ENCODE results near the gene KCNC3.

- TF ChIP-seq MAX (IDR thresholded peaks at IDR 0.05; ENCODE audit: low read depth, low read length): no peak
- no peak for TF ChIP-seq CTCF (IDR thresholded peaks at IDR 0.05; ENCODE audit: low read depth, low read length)
- TF ChIP-seq POLR2A (IDR thresholded peaks at IDR 0.05; ENCODE audit: extremely low read depth, insufficient read length): no peak
These were observed 18.3 kb downstream of the KCNC3 start for GRCh38 chr19:50310759-50311465.
